Measurements from ENCODE around the gene EIF4G3. TPM values are rescaled to one million over a fixed set of nuclear protein-coding genes. Genes with fewer than 3 reads are reported as not detected.

The EIF4G3 gene
- total RNA-seq, 2 donors from 2014 or later, result 33.4 to 38.5 TPM

DNA sequence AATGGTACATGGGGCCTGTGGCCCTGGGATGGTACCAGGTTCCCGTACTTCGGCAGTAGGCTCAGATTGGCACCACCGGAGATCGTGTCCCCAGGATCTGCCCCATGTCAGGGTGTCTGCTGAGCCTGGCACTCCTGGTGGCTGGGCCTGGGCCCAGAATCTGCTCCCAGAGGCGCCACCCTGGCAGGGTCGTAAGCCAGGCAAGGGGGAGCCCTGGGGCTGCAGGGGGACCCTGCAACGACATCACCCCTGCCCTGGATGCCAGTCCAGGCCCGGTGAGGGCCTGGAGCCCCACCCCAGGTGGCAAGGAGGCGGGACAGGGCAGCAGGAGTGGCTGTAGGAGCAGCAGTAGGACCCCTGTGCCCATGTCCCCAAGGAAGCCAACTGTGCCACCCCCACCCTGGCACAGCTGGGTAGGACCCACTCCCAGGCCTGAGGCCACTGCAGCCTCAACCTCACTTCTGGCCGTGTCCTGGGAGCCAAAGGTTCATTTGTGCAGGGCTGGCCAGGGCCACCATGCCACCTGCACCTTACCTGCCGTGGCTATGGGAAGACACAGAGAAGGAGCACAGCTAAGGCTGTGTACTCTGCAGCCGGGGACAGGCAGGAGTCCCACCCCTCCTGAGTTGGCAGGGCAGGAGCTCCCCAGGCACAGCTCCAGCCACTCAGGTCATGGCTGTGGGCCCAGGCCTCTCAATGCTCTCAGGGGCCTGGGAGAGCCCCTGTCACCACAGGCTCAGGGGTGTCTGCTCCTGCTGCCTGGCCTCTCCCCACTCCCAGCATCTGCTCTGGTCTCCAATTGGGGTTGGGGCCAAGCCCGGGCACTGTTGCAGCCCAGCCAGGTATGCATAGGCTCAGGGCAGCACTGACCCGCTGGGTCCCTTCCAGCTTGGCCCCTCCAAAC lies 141.7 kb downstream of the EIF4G3 start:
- TF ChIP-seq, protein P1, sequence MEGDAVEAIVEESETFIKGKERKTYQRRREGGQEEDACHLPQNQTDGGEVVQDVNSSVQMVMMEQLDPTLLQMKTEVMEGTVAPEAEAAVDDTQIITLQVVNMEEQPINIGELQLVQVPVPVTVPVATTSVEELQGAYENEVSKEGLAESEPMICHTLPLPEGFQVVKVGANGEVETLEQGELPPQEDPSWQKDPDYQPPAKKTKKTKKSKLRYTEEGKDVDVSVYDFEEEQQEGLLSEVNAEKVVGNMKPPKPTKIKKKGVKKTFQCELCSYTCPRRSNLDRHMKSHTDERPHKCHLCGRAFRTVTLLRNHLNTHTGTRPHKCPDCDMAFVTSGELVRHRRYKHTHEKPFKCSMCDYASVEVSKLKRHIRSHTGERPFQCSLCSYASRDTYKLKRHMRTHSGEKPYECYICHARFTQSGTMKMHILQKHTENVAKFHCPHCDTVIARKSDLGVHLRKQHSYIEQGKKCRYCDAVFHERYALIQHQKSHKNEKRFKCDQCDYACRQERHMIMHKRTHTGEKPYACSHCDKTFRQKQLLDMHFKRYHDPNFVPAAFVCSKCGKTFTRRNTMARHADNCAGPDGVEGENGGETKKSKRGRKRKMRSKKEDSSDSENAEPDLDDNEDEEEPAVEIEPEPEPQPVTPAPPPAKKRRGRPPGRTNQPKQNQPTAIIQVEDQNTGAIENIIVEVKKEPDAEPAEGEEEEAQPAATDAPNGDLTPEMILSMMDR (IDR thresholded peaks at IDR 0.05), result no peak
- no peak overlapping the region for H3K4me3 ChIP-seq
- H3K27me3 ChIP-seq, result no peaks in the 10 kb centered on the region
- no peaks in the 10 kb centered on the region for H3K36me3 ChIP-seq
- DNase-seq (ENCODE audit: low spot score), result no peak
- peak overlapping the region in 1 of 2 donors; percentile 41 for H3K27ac ChIP-seq
- H3K9me3 ChIP-seq, result no peaks in the 10 kb centered on the region
- H3K4me1 ChIP-seq, result peaks cover 0 to 17% of the 10 kb centered on the region in 2 donors

DNA sequence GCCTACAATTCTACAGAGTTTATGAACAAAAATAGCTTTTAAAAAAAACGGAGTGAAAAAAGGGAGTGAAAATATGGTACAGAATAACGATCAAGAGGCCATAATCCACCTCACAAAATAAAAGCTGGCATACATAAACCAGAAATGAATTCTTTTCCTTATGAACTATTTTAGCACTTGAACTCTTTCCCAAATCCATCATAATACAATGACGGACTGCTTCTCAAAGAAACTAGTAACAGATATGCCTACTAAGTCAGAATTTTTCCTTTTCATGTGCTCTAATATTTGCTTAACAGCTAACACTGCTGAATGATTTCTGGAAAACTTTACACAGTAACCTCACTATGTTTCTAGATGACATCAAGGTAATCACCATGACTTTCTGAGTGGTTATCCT lies 144.0 kb downstream of the EIF4G3 start:
- no peak for DNase-seq (ENCODE audit: low spot score)
- Histone ChIP-seq H3K27me3 (no peaks in the 10 kb centered on the region), H3K36me3 (no peaks in the 10 kb centered on the region), H3K9me3 (no peaks in the 10 kb centered on the region), H3K27ac (no peak overlapping the region), H3K4me3 (no peak overlapping the region), H3K4me1 (peaks cover 0 to 17% of the 10 kb centered on the region in 2 donors)
- TF ChIP-seq, protein P1 (IDR thresholded peaks at IDR 0.05), result no peak

DNA sequence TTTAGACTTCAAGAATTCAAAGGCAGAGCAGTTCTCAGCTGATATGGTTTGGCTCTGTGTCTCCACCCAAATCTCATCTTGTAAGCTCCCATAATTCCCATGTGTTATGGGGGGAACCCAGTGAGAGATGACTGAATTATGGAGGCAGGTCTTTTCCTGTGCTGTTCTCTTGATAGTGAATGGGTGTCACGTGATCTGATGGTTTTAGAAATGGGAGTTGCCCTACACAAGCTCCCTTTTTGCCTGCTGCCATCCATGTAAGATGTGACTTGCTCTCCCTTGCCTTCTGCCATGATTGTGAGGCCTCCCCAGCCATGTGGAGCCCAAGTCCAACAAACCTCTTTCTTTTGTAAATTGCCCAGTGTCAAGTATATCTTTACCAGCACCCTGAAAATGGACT lies 146.5 kb downstream of the EIF4G3 start:
- no peak overlapping the region for H3K4me3 ChIP-seq

DNA sequence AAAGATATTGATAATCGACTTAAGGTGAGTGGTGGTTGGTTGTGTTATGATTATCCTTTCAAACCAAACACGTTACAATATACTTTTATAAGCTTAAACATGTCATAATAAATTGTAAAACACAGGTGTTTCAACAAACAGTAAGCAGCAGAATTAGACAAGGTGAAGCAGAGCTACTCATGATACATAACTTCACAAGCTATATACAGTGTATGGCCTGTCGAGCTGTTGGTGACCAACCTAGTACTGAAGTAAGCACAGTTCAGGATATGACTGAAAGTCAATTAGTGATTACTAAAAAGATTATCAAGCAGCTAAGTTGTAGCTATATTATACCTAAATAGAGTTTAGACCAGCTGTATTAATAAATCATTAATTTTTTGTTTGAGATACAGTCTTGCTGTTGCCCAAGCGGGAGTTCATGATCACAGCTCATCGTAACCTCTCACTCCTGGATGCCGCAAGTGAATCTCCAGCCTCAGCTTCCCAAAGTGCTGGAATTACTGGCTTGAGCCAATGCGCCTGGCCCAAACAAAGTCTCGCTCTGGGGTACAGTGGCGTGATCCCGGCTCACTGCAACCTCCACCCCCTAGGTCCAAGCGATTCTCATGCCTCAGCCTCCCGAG lies 148.1 kb downstream of the EIF4G3 start:
- Histone ChIP-seq H3K4me3 (no peak overlapping the region), H3K27ac (no peak overlapping the region), H3K9me3 (no peaks in the 10 kb centered on the region), H3K36me3 (no peaks in the 10 kb centered on the region), H3K27me3 (no peaks in the 10 kb centered on the region), H3K4me1 (no peaks in the 10 kb centered on the region)
- DNase-seq (ENCODE audit: low spot score), result no peak
- TF ChIP-seq, protein P1 (IDR thresholded peaks at IDR 0.05), result no peak

More for the DNA sequence above, 146.5 kb downstream of the EIF4G3 start:
- no peak for DNase-seq (ENCODE audit: low spot score)
- H3K27ac ChIP-seq, result no peak overlapping the region
- TF ChIP-seq, protein P1 (IDR thresholded peaks at IDR 0.05), result no peak
- peaks cover 0 to 10% of the 10 kb centered on the region in 2 donors for H3K4me1 ChIP-seq
- no peaks in the 10 kb centered on the region for H3K27me3 ChIP-seq
- H3K36me3 ChIP-seq, result no peaks in the 10 kb centered on the region
- H3K9me3 ChIP-seq, result no peaks in the 10 kb centered on the region

DNA sequence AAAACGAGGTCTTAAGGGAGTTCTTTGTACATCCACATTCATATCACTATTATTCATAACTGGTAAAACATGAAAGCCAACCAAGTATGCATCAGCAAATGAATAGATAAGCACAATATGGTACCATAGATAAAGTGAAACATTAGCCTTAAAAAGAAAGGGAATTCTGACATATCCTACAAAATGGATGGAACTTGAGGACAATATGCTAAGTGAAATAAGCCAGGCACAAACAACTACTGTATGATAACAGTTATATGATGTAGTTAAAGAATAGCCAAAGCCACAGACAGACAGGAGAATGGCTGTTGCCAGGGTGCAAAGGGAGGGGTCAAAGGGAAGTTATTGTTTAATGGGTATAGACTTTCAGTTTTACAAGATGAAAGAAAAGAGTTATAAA lies 148.9 kb downstream of the EIF4G3 start:
- TF ChIP-seq, protein P1 (IDR thresholded peaks at IDR 0.05), result no peak
- DNase-seq (ENCODE audit: low spot score), result no peak
- H3K36me3 ChIP-seq, result no peaks in the 10 kb centered on the region
- no peak overlapping the region for H3K4me3 ChIP-seq
- H3K9me3 ChIP-seq, result no peaks in the 10 kb centered on the region
- no peak overlapping the region for H3K27ac ChIP-seq
- H3K27me3 ChIP-seq, result no peaks in the 10 kb centered on the region
- H3K4me1 ChIP-seq, result peaks cover 0 to 3% of the 10 kb centered on the region in 2 donors

Measured in right atrium auricular region (tissue), 2 donors.